Loucy (cell line): ENCODE measurements around the gene SMG9.

ENCODE experiments used
- H2AFZ ChIP-seq: fragments of 200-600 bp; sonication (generic); 2 replicates; pipeline ENCODE4 v1.6.0; 2016; ENCODE audit warnings: antibody characterized with exemption, mild to moderate bottlenecking, low read length, moderate library complexity
- H3F3A ChIP-seq: fragments of 200-600 bp; 2 replicates; pipeline ENCODE4 v1.6.0; 2016; ENCODE audit warnings: antibody characterized with exemption, low read depth, mild to moderate bottlenecking
- H3K27me3 ChIP-seq: fragments of 200-600 bp; sonication (generic); 2 replicates; pipeline ENCODE4 v1.6.1; 2014; ENCODE audit warnings: low read length, mild to moderate bottlenecking; ENCODE audit not compliant: insufficient read depth, poor library complexity, severe bottlenecking
- H3K36me3 ChIP-seq: fragments of 200-600 bp; sonication (generic); 2 replicates; pipeline ENCODE4 v1.6.1; 2016; ENCODE audit warnings: low read length; ENCODE audit not compliant: insufficient read depth
- H3K4me1 ChIP-seq: fragments of 200-600 bp; sonication (generic); 2 replicates; pipeline ENCODE4 v1.5.1; 2014; ENCODE audit warnings: low read length, mild to moderate bottlenecking; ENCODE audit not compliant: insufficient read depth, poor library complexity, severe bottlenecking
- H3K4me2 ChIP-seq: fragments of 200-600 bp; sonication (generic); 2 replicates; pipeline ENCODE4 v1.6.0; 2014; ENCODE audit warnings: antibody characterized with exemption, low read length, low read depth, mild to moderate bottlenecking; ENCODE audit not compliant: poor library complexity, severe bottlenecking
- H3K4me3 ChIP-seq: fragments of 200-600 bp; sonication (generic); 2 replicates; pipeline ENCODE4 v1.5.1; 2014; ENCODE audit warnings: low read length, mild to moderate bottlenecking, mixed read lengths; ENCODE audit not compliant: poor library complexity, severe bottlenecking
- H3K79me2 ChIP-seq: fragments of 200-600 bp; sonication (generic); 2 replicates; pipeline ENCODE4 v1.6.1; 2014; ENCODE audit warnings: low read length; ENCODE audit not compliant: insufficient read depth
- H3K9ac ChIP-seq: fragments of 200-600 bp; sonication (generic); 2 replicates; pipeline ENCODE4 v1.6.0; 2014; ENCODE audit warnings: mild to moderate bottlenecking, low read depth, low read length, moderate library complexity; ENCODE audit not compliant: poor library complexity, severe bottlenecking
- H3K9me2 ChIP-seq: fragments of 200-600 bp; sonication (generic); replicated peaks from 2 replicates; pipeline ENCODE4 v1.6.1; 2016; ENCODE audit warnings: low read depth, low read length, mixed read lengths
- H3K9me3 ChIP-seq: fragments of 200-600 bp; sonication (generic); 2 replicates; pipeline ENCODE4 v1.6.1; 2014; ENCODE audit warnings: mild to moderate bottlenecking, antibody characterized with exemption, low read length, low read depth; ENCODE audit not compliant: insufficient read depth
- H4K20me1 ChIP-seq: fragments of 200-600 bp; sonication (generic); 2 replicates; pipeline ENCODE4 v1.6.0; 2014; ENCODE audit warnings: antibody characterized with exemption, low read length, mild to moderate bottlenecking; ENCODE audit not compliant: insufficient read depth, poor library complexity, severe bottlenecking
- EZH2phosphoT487 ChIP-seq: fragments of 200-600 bp; IDR thresholded peaks from 2 replicates; pipeline ENCODE4 v1.6.1; 2018; ENCODE audit warnings: antibody characterized with exemption, mild to moderate bottlenecking, moderate library complexity, borderline replicate concordance
- TF ChIP-seq, protein P1 (sequence below): fragments of 200-600 bp; sonication (generic); conservative IDR thresholded peaks from 2 replicates; pipeline ENCODE4 v1.5.1; 2014; ENCODE audit warnings: mild to moderate bottlenecking, antibody characterized with exemption, low read length

Gene SMG9

GRCh38 chr19:43762814-43763213 is 8.1 kb upstream of the SMG9 start:
- Histone ChIP-seq H3K4me1 (no peaks in the 10 kb centered on the region), H3K9me3 (no peaks in the 10 kb centered on the region), H3K27me3 (no peaks in the 10 kb centered on the region), H2AFZ (no peak overlapping the region), H3K36me3 (no peaks in the 10 kb centered on the region), H3K4me2 (no peak overlapping the region), H3F3A (no peaks in the 10 kb centered on the region), H4K20me1 (no peaks in the 10 kb centered on the region), H3K9me2 (no peaks in the 10 kb centered on the region), H3K79me2 (no peaks in the 10 kb centered on the region), H3K9ac (no peak overlapping the region), H3K4me3 (no peak overlapping the region)
- no peak for TF ChIP-seq EZH2phosphoT487
- TF ChIP-seq, protein P1, sequence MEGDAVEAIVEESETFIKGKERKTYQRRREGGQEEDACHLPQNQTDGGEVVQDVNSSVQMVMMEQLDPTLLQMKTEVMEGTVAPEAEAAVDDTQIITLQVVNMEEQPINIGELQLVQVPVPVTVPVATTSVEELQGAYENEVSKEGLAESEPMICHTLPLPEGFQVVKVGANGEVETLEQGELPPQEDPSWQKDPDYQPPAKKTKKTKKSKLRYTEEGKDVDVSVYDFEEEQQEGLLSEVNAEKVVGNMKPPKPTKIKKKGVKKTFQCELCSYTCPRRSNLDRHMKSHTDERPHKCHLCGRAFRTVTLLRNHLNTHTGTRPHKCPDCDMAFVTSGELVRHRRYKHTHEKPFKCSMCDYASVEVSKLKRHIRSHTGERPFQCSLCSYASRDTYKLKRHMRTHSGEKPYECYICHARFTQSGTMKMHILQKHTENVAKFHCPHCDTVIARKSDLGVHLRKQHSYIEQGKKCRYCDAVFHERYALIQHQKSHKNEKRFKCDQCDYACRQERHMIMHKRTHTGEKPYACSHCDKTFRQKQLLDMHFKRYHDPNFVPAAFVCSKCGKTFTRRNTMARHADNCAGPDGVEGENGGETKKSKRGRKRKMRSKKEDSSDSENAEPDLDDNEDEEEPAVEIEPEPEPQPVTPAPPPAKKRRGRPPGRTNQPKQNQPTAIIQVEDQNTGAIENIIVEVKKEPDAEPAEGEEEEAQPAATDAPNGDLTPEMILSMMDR: no peak

- Histone ChIP-seq H3K4me3 (no peak overlapping the region), H3K9me3 (no peaks in the 10 kb centered on the region), H3F3A (no peaks in the 10 kb centered on the region), H4K20me1 (no peaks in the 10 kb centered on the region), H3K27me3 (no peaks in the 10 kb centered on the region), H3K4me1 (peaks cover 6% of the 10 kb centered on the region), H3K36me3 (no peaks in the 10 kb centered on the region), H3K4me2 (no peak overlapping the region), H2AFZ (no peak overlapping the region), H3K9ac (no peak overlapping the region), H3K79me2 (peaks cover 8% of the 10 kb centered on the region), H3K9me2 (no peaks in the 10 kb centered on the region)
- TF ChIP-seq, protein P1: no peak
- TF ChIP-seq EZH2phosphoT487: no peak
Observed at GRCh38 chr19:43760941-43761340, 6.2 kb upstream of the SMG9 start.

DNA sequence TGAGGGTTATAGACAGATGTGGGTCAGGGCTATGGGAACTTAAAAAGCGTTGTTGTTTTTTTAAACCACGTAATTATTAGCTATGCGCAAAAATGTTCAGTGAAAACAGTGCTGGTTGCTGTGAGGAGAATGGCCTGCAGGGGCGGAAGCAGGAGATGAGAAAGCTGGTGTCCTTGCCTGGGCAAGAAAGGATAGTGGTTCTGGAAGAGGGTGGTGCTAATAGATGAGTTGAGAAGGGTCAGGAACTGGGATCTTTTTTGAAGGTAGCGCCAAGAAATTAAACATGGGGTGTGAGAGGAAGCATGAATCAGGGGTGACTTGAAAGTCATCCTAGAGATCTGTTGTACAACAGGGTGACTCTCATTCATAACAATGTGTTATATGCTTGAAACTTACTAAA is 4.8 kb upstream of the SMG9 start:
- Histone ChIP-seq H3K4me3 (no peak overlapping the region), H2AFZ (no peak overlapping the region), H3F3A (0 out of 2 replicates have a peak, but pooled peaks cover 3% of the 10 kb centered on the region), H3K79me2 (peaks cover 16% of the 10 kb centered on the region), H3K9me2 (no peaks in the 10 kb centered on the region), H3K9ac (no peak overlapping the region), H3K4me1 (peaks cover 8% of the 10 kb centered on the region), H3K4me2 (no peak overlapping the region), H3K36me3 (no peaks in the 10 kb centered on the region), H3K9me3 (no peaks in the 10 kb centered on the region), H4K20me1 (no peaks in the 10 kb centered on the region), H3K27me3 (no peaks in the 10 kb centered on the region)
- TF ChIP-seq EZH2phosphoT487: no peak
- TF ChIP-seq, protein P1: peak; percentile 21; the same call in 1 of the 2 replicates
